Mucosa of descending colon (tissue), 3 donors: ENCODE data around the gene SEMA3B. TPM values are rescaled to one million over a fixed set of nuclear protein-coding genes. Genes with fewer than 3 reads are reported as not detected.
A peak's percentile ranks its signal among the peaks of the same experiment; 100 is the strongest.
"Not testable (repeated sequence)": the region's sequence is repeated elsewhere in the genome, so short reads cannot be mapped to it uniquely, and the experiment has no call there.

Experiments used
- ATAC-seq: fragments of 200-7000 bp; cut with Tn5 transposase; one replicate; pipeline ENCODE4 v1.9.1; 2020; ENCODE audit warnings: mild to moderate bottlenecking, moderate library complexity
- DNase-seq, 3 donors: peaks; one replicate each; pipeline ENCODE4 v3.0.0-alpha.2; 2020
- H3K36me3 ChIP-seq: fragments of 200-600 bp; one replicate; pipeline ENCODE4 v1.8.0; 2021; ENCODE audit warnings: low read depth, mild to moderate bottlenecking
- H3K4me1 ChIP-seq: fragments of 200-600 bp; one replicate; pipeline ENCODE4 v1.8.0; 2021; ENCODE audit warnings: low read depth, mild to moderate bottlenecking
- H3K4me3 ChIP-seq: fragments of 200-600 bp; one replicate; pipeline ENCODE4 v1.8.0; 2021; ENCODE audit warnings: mild to moderate bottlenecking
- H3K9me3 ChIP-seq: fragments of 200-600 bp; one replicate; pipeline ENCODE4 v1.8.0; 2021; ENCODE audit warnings: mild to moderate bottlenecking
- CTCF ChIP-seq: fragments of 200-600 bp; IDR thresholded peaks from one replicate; pipeline ENCODE4 v1.8.0; 2022; ENCODE audit warnings: antibody characterized with exemption, mild to moderate bottlenecking
- intact Hi-C, 2 donors: fragments of 100-400 bp; cut with DNase I in 1 of 2; cut with micrococcal nuclease in 1 of 2; formaldehyde crosslinking; loops; one replicate each; pipeline versions ENCODE4 v1.11.0 to v1.11.1; 2022; cut with DNase I, micrococcal nuclease
- total RNA-seq, 3 donors: library from RNA; stranded (reverse); fragmentation: NEBNext Ultra II Directional in 2 of 3; extraction: Animal tissue kit (Norgen Biotek cat#: 25700) in 2 of 3; gene quantifications; one replicate each; pipeline versions ENCODE4 v1.2.1 to v1.2.4, GENCODE V29; 2021 to 2023
- donor health status: DM: no; HTN: no; CAD: no; lungs with moderate emphysema.
- donor health status: DM: no; HTN: no; CAD: no.
- donor health status: DM: no; HTN: yes; CAD: no.

Gene SEMA3B
- total RNA-seq, 3 donors from 2014 or later, result 42.0 to 129 (median 59.2) TPM

- H3K4me1 ChIP-seq, result peaks cover 9% of the 10 kb centered on the region
- H3K4me3 ChIP-seq, result no peak overlapping the region
- intact Hi-C loops, result no loop called here
- H3K36me3 ChIP-seq, result peaks cover 1% of the 10 kb centered on the region
- ATAC-seq (no peak), DNase-seq (no peak)
- TF ChIP-seq CTCF, result no peak
- peaks cover 9% of the 10 kb centered on the region for H3K9me3 ChIP-seq
Observed at GRCh38 chr3:50304601-50305000, 35.7 kb downstream of the SEMA3B start.

GRCh38 chr3:50312041-50312440 lies 43.1 kb downstream of the SEMA3B start:
- ATAC-seq, H3K4me3 ChIP-seq, H3K36me3 ChIP-seq, H3K9me3 ChIP-seq, DNase-seq, intact Hi-C loops: not testable (repeated sequence)
- H3K4me1 ChIP-seq, result peaks cover 14% of the 10 kb centered on the region

GRCh38 chr3:50314342-50314741 lies 45.4 kb downstream of the SEMA3B start:
- TF ChIP-seq CTCF, result no peak
- Histone ChIP-seq H3K9me3 (no peaks in the 10 kb centered on the region), H3K4me3 (no peak overlapping the region), H3K36me3 (no peaks in the 10 kb centered on the region), H3K4me1 (peaks cover 37% of the 10 kb centered on the region)
- DNase-seq (no peak), ATAC-seq (no peak)
- intact Hi-C loops, result no loop called here

- intact Hi-C loops, result no loop called here
- H3K4me3 ChIP-seq, result no peak overlapping the region
- H3K36me3 ChIP-seq, result no peaks in the 10 kb centered on the region
- DNase-seq (no peak), ATAC-seq (no peak)
- H3K9me3 ChIP-seq, result no peaks in the 10 kb centered on the region
- H3K4me1 ChIP-seq, result peaks cover 40% of the 10 kb centered on the region
- TF ChIP-seq CTCF, result no peak
Observed at GRCh38 chr3:50314816-50315215, 45.9 kb downstream of the SEMA3B start.

- peak; percentile 87 to 93 (median 90) for DNase-seq
- no peaks in the 10 kb centered on the region for H3K9me3 ChIP-seq
- H3K36me3 ChIP-seq, result no peaks in the 10 kb centered on the region
- H3K4me1 ChIP-seq, result peaks cover 48% of the 10 kb centered on the region
- intact Hi-C loops, result no loop called here
- no peak overlapping the region for H3K4me3 ChIP-seq
- peak; percentile 77 for ATAC-seq
- no peak for TF ChIP-seq CTCF
Observed at GRCh38 chr3:50316657-50317242, 47.8 kb downstream of the SEMA3B start.

GRCh38 chr3:50317300-50317699 lies 48.4 kb downstream of the SEMA3B start:
- H3K9me3 ChIP-seq, result no peaks in the 10 kb centered on the region
- DNase-seq, result peak; percentile 72 to 82 (median 81)
- H3K4me3 ChIP-seq, result no peak overlapping the region
- peak; percentile 5 for ATAC-seq
- no peaks in the 10 kb centered on the region for H3K36me3 ChIP-seq
- peaks cover 54% of the 10 kb centered on the region for H3K4me1 ChIP-seq
- intact Hi-C loops, result no loop called here
- TF ChIP-seq CTCF, result no peak
